Activated T-helper 2 cell treated with anti-CD3 and anti-CD28 coated beads, Interferon-gamma antibody, Interleukin-2, Interleukin-4, amounts not matched to agents 10 μg/mL and 5 μg/mL and 100 μg/mL, durations not matched to agents 14 hours and 24 hours and 36 hours (primary cell): ENCODE data around the gene CLPTM1. TPM values are rescaled to one million over a fixed set of nuclear protein-coding genes. Genes with fewer than 3 reads are reported as not detected.
"Not testable (repeated sequence)": the region's sequence is repeated elsewhere in the genome, so short reads cannot be mapped to it uniquely, and the experiment has no call there.

Experiments used
- DNase-seq: peaks from one replicate; pipeline ENCODE4 v3.0.0; 2021; ENCODE audit warnings: low spot score
- H3K27ac Mint-ChIP-seq: one replicate; pipeline ENCODE4 v1.8.0; 2021; ENCODE audit warnings: mixed read lengths
- H3K27me3 Mint-ChIP-seq: one replicate; pipeline ENCODE4 v1.8.0; 2021; ENCODE audit warnings: low read depth, mixed read lengths
- H3K36me3 Mint-ChIP-seq: one replicate; pipeline ENCODE4 v1.8.0; 2021; ENCODE audit warnings: low read depth, mixed read lengths
- H3K4me1 Mint-ChIP-seq: one replicate; pipeline ENCODE4 v1.8.0; 2021; ENCODE audit warnings: low read depth, mixed read lengths
- H3K4me3 Mint-ChIP-seq: one replicate; pipeline ENCODE4 v1.8.0; 2021; ENCODE audit warnings: low read depth, mild to moderate bottlenecking, moderate library complexity, mixed read lengths
- H3K9me3 Mint-ChIP-seq: one replicate; pipeline ENCODE4 v1.8.0; 2021; ENCODE audit warnings: mixed read lengths
- intact Hi-C: fragments of 100-400 bp; cut with micrococcal nuclease; formaldehyde crosslinking; loops from one replicate; pipeline ENCODE4 v1.15.1; 2023
- total RNA-seq: library from RNA; stranded (reverse); gene quantifications from 2 replicates; pipeline ENCODE4 v1.2.3, GENCODE V29; 2022

Gene CLPTM1
- total RNA-seq = 68.7 and 72.7 TPM in 2 replicates

GRCh38 chr19:44954649-44955504 lies at the start of gene CLPTM1:
Gene CLPTM1 (plus strand): TSS chr19:44955380. CDS start chr19:44955396, 16 bp downstream.
- no peaks in the 10 kb centered on the region for H3K27me3 Mint-ChIP-seq
- peak within 1 kb of the TSS; percentile 97 for H3K27ac Mint-ChIP-seq
- intact Hi-C loops = loop anchor here (1.0 to 2.0 kb wide), 2 partner anchors 47 to 64 kb away; partner anchors contain the start of gene TOMM40
- peak; percentile 92 for DNase-seq
- peak within 1 kb of the TSS; percentile 86 for H3K4me3 Mint-ChIP-seq
- H3K4me1 Mint-ChIP-seq = peaks cover 25% of the 10 kb centered on the region
- H3K9me3 Mint-ChIP-seq = no peaks in the 10 kb centered on the region
- H3K36me3 Mint-ChIP-seq = peaks cover 3% of the 10 kb centered on the region

- H3K27ac Mint-ChIP-seq = no peak within 1 kb of the TSS
- H3K4me3 Mint-ChIP-seq = no peak within 1 kb of the TSS
- peaks cover 24% of the 10 kb centered on the region for H3K36me3 Mint-ChIP-seq
- H3K9me3 Mint-ChIP-seq = no peaks in the 10 kb centered on the region
- H3K27me3 Mint-ChIP-seq = peaks cover 7% of the 10 kb centered on the region
- H3K4me1 Mint-ChIP-seq = peaks cover 9% of the 10 kb centered on the region
- no peak for DNase-seq
- intact Hi-C loops = no loop called here
These were observed 49.6 kb upstream of the CLPTM1 start, which contains the start of gene APOE for GRCh38 chr19:44905437-44906160. Gene APOE (plus strand): TSS chr19:44905796. CDS start chr19:44906625, 829 bp downstream.

- Mint-ChIP-seq H3K4me3 (no peak overlapping the region), H3K9me3 (no peaks in the 10 kb centered on the region), H3K27ac (no peak overlapping the region), H3K36me3 (peaks cover 12% of the 10 kb centered on the region), H3K27me3 (peaks cover 10% of the 10 kb centered on the region), H3K4me1 (peaks cover 15% of the 10 kb centered on the region)
- DNase-seq = no peak
- intact Hi-C loops = no loop called here
These were observed 47.6 kb upstream of the CLPTM1 start for GRCh38 chr19:44907613-44908012.

GRCh38 chr19:44908074-44908835 lies 46.9 kb upstream of the CLPTM1 start:
- Mint-ChIP-seq H3K36me3 (peaks cover 10% of the 10 kb centered on the region), H3K27ac (no peak overlapping the region), H3K4me1 (peaks cover 18% of the 10 kb centered on the region), H3K27me3 (peaks cover 13% of the 10 kb centered on the region), H3K4me3 (no peak overlapping the region), H3K9me3 (no peaks in the 10 kb centered on the region)
- intact Hi-C loops = no loop called here
- no peak for DNase-seq

- Mint-ChIP-seq H3K36me3 (peaks cover 4% of the 10 kb centered on the region), H3K27me3 (peaks cover 13% of the 10 kb centered on the region), H3K9me3 (no peaks in the 10 kb centered on the region), H3K4me1 (peaks cover 22% of the 10 kb centered on the region), H3K27ac (no peak overlapping the region), H3K4me3 (no peak overlapping the region)
- no peak for DNase-seq
- intact Hi-C loops = no loop called here
These were observed 46.3 kb upstream of the CLPTM1 start for GRCh38 chr19:44908836-44909261.

- H3K9me3 Mint-ChIP-seq = no peaks in the 10 kb centered on the region
- intact Hi-C loops = no loop called here
- DNase-seq = no peak
- H3K27me3 Mint-ChIP-seq = peaks cover 13% of the 10 kb centered on the region
- no peak overlapping the region for H3K27ac Mint-ChIP-seq
- H3K4me3 Mint-ChIP-seq = no peak overlapping the region
- H3K36me3 Mint-ChIP-seq = no peaks in the 10 kb centered on the region
- peaks cover 30% of the 10 kb centered on the region for H3K4me1 Mint-ChIP-seq
These were observed 45.4 kb upstream of the CLPTM1 start for GRCh38 chr19:44909775-44910174.

- H3K4me3 Mint-ChIP-seq, H3K27me3 Mint-ChIP-seq, intact Hi-C loops, H3K36me3 Mint-ChIP-seq, H3K9me3 Mint-ChIP-seq, DNase-seq, H3K27ac Mint-ChIP-seq: not testable (repeated sequence)
- peaks cover 27% of the 10 kb centered on the region for H3K4me1 Mint-ChIP-seq
These were observed 43.3 kb upstream of the CLPTM1 start for GRCh38 chr19:44911896-44912295.

- H3K9me3 Mint-ChIP-seq = no peaks in the 10 kb centered on the region
- no peak for DNase-seq
- H3K4me3 Mint-ChIP-seq = no peak overlapping the region
- peak overlapping the region; percentile 63 for H3K27ac Mint-ChIP-seq
- H3K4me1 Mint-ChIP-seq = peaks cover 27% of the 10 kb centered on the region
- intact Hi-C loops = no loop called here
- no peaks in the 10 kb centered on the region for H3K36me3 Mint-ChIP-seq
- H3K27me3 Mint-ChIP-seq = peaks cover 7% of the 10 kb centered on the region
These were observed 42.3 kb upstream of the CLPTM1 start for GRCh38 chr19:44912854-44913253.

GRCh38 chr19:44913512-44914432 lies 41.4 kb upstream of the CLPTM1 start:
- Mint-ChIP-seq H3K4me3 (peak overlapping the region; percentile 98), H3K27ac (peak overlapping the region; percentile 18), H3K4me1 (peaks cover 27% of the 10 kb centered on the region)
- H3K27me3 Mint-ChIP-seq, DNase-seq, intact Hi-C loops, H3K9me3 Mint-ChIP-seq, H3K36me3 Mint-ChIP-seq: not testable (repeated sequence)

- H3K4me3 Mint-ChIP-seq = peak within 1 kb of the TSS; percentile 98
These were observed 40.6 kb upstream of the CLPTM1 start, which contains the start of gene APOC1 for GRCh38 chr19:44914433-44915206. Gene APOC1 (plus strand): TSS chr19:44914608. CDS start chr19:44914892, 284 bp downstream.

GRCh38 chr19:44924243-44924725 lies 30.9 kb upstream of the CLPTM1 start:
- peaks cover 4% of the 10 kb centered on the region for H3K4me1 Mint-ChIP-seq
- no peak overlapping the region for H3K4me3 Mint-ChIP-seq
- H3K27ac Mint-ChIP-seq = no peak overlapping the region
- intact Hi-C loops = no loop called here
- DNase-seq = no peak
- no peaks in the 10 kb centered on the region for H3K36me3 Mint-ChIP-seq
- H3K9me3 Mint-ChIP-seq = no peaks in the 10 kb centered on the region
- H3K27me3 Mint-ChIP-seq = peaks cover 14% of the 10 kb centered on the region

More at GRCh38 chr19:44914433-44915206, 40.6 kb upstream of the CLPTM1 start, which contains the start of gene APOC1:
- H3K9me3 Mint-ChIP-seq, H3K36me3 Mint-ChIP-seq, H3K27me3 Mint-ChIP-seq, intact Hi-C loops: not testable (repeated sequence)
- peaks cover 27% of the 10 kb centered on the region for H3K4me1 Mint-ChIP-seq
- peak; percentile 75 for DNase-seq
- peak within 1 kb of the TSS; percentile 96 for H3K27ac Mint-ChIP-seq
